Neural cell (in vitro differentiated cells): Measurements from ENCODE around the gene NAGK. TPM values are rescaled to one million over a fixed set of nuclear protein-coding genes. Genes with fewer than 3 reads are reported as not detected.
"Not testable (repeated sequence)": the region's sequence is repeated elsewhere in the genome, so short reads cannot be mapped to it uniquely, and the experiment has no call there.

Experiments
- H2AFZ ChIP-seq: fragments of 200-600, 300-800 bp; sonication (generic), shearing (Covaris generic); 2 replicates; pipeline ENCODE4 v1.6.0; 2014; ENCODE audit warnings: low read depth, mild to moderate bottlenecking, antibody characterized with exemption, low read length, moderate library complexity
- H3F3A ChIP-seq: fragments of 200-600 bp; shearing (Covaris generic); 2 replicates; pipeline ENCODE4 v1.6.1; 2016; ENCODE audit warnings: mild to moderate bottlenecking, moderate library complexity, mixed read lengths, antibody characterized with exemption, low read length; ENCODE audit not compliant: insufficient read depth, poor library complexity, severe bottlenecking
- H3K27ac ChIP-seq: fragments of 200-600, 300-800 bp; sonication (generic), shearing (Covaris generic); 2 replicates; pipeline ENCODE4 v1.5.1; 2014; ENCODE audit warnings: mild to moderate bottlenecking, low read length, moderate library complexity
- H3K27me3 ChIP-seq: fragments of 300-800, 200-600 bp; sonication (generic), shearing (Covaris generic); 2 replicates; pipeline ENCODE4 v1.6.0; 2014; ENCODE audit warnings: mild to moderate bottlenecking, low read depth, low read length, moderate library complexity; ENCODE audit not compliant: insufficient read depth
- H3K36me3 ChIP-seq: fragments of 300-800, 200-600 bp; sonication (generic), shearing (Covaris generic); 2 replicates; pipeline ENCODE4 v1.5.1; 2014; ENCODE audit warnings: mild to moderate bottlenecking, antibody characterized with exemption, low read length, moderate library complexity; ENCODE audit not compliant: insufficient read depth
- H3K4me2 ChIP-seq: fragments of 300-800, 200-600 bp; sonication (generic), shearing (Covaris generic); 2 replicates; pipeline ENCODE4 v1.6.0; 2014; ENCODE audit warnings: mild to moderate bottlenecking, low read length
- H3K4me3 ChIP-seq: fragments of 300-800, 200-600 bp; sonication (generic), shearing (Covaris generic); 2 replicates; pipeline ENCODE4 v1.5.1; 2014; ENCODE audit warnings: mild to moderate bottlenecking, low read length, moderate library complexity
- H3K79me2 ChIP-seq: fragments of 200-600 bp; shearing (Covaris generic); replicated peaks from 2 replicates; pipeline ENCODE4 v1.6.0; 2014; ENCODE audit warnings: mild to moderate bottlenecking, low read length, moderate library complexity; ENCODE audit not compliant: insufficient read depth
- H3K9ac ChIP-seq: fragments of 300-800, 200-600 bp; sonication (generic), shearing (Covaris generic); 2 replicates; pipeline ENCODE4 v1.6.1; 2016; ENCODE audit warnings: mild to moderate bottlenecking, low read length, mixed read lengths
- H3K9me2 ChIP-seq: fragments of 200-600 bp; shearing (Covaris generic); 2 replicates; pipeline ENCODE4 v1.6.1; 2016; ENCODE audit warnings: mild to moderate bottlenecking, low read length, mixed read lengths; ENCODE audit not compliant: insufficient read depth
- H3K9me3 ChIP-seq: fragments of 200-600, 300-800 bp; sonication (generic), shearing (Covaris generic); 2 replicates; pipeline ENCODE4 v1.6.1; 2016; ENCODE audit warnings: mild to moderate bottlenecking, mixed run types, low read length, moderate library complexity, mixed read lengths
- H4K20me1 ChIP-seq: fragments of 200-600 bp; shearing (Covaris generic); 2 replicates; pipeline ENCODE4 v1.6.1; 2016; ENCODE audit warnings: mild to moderate bottlenecking, mixed run types; ENCODE audit not compliant: insufficient read depth
- EP300 ChIP-seq: fragments of 450-650 bp; conservative IDR thresholded peaks from 2 replicates; pipeline ENCODE4 v1.6.1; 2014; ENCODE audit warnings: antibody characterized with exemption, mild to moderate bottlenecking, moderate library complexity; ENCODE audit not compliant: poor library complexity, severe bottlenecking
- EZH2 ChIP-seq: fragments of 200-600, 300-800 bp; shearing (Covaris generic), sonication (generic); IDR thresholded peaks from 2 replicates; pipeline ENCODE4 v1.6.1; 2014; ENCODE audit warnings: antibody characterized with exemption, low read length, borderline replicate concordance, mild to moderate bottlenecking; ENCODE audit not compliant: insufficient read depth, poor library complexity, severe bottlenecking
- MXI1 ChIP-seq: fragments of 450-650 bp; conservative IDR thresholded peaks from 2 replicates; pipeline ENCODE4 v1.6.1; 2014; ENCODE audit warnings: antibody characterized with exemption, mild to moderate bottlenecking; ENCODE audit not compliant: poor library complexity, severe bottlenecking
- POLR2AphosphoS5 ChIP-seq: IDR thresholded peaks from 2 replicates; pipeline ENCODE4 v1.6.1; 2012
- RAD21 ChIP-seq: fragments of 450-650 bp; conservative IDR thresholded peaks from 2 replicates; pipeline ENCODE4 v1.6.1; 2014; ENCODE audit warnings: antibody characterized with exemption, mild to moderate bottlenecking, moderate library complexity
- SMC3 ChIP-seq: fragments of 450-650 bp; conservative IDR thresholded peaks from 2 replicates; pipeline ENCODE4 v1.6.1; 2014; ENCODE audit warnings: antibody characterized with exemption, mild to moderate bottlenecking, moderate library complexity; ENCODE audit not compliant: poor library complexity
- TAF1 ChIP-seq: IDR thresholded peaks from 2 replicates; pipeline ENCODE4 v1.6.1; 2012; ENCODE audit warnings: low read depth
- polyA plus RNA-seq: library from polyadenylated mRNA; depleted of rRNA; stranded (reverse); fragments of >200 nt; gene quantifications from 2 replicates; pipeline ENCODE4 v1.2.3, GENCODE V29; 2014
- TF ChIP-seq, protein P1 (sequence below): fragments of 450-650 bp; IDR thresholded peaks from 2 replicates; pipeline ENCODE4 v1.5.1; 2014; ENCODE audit warnings: antibody characterized with exemption, mild to moderate bottlenecking, moderate library complexity; ENCODE audit not compliant: poor library complexity, severe bottlenecking
- TF ChIP-seq, protein P2 (sequence below): IDR thresholded peaks from 2 replicates; pipeline ENCODE4 v1.6.1; 2012; ENCODE audit warnings: borderline replicate concordance

NAGK gene
- polyA plus RNA-seq, 1 donor from 2014 or later = 123 TPM

DNA sequence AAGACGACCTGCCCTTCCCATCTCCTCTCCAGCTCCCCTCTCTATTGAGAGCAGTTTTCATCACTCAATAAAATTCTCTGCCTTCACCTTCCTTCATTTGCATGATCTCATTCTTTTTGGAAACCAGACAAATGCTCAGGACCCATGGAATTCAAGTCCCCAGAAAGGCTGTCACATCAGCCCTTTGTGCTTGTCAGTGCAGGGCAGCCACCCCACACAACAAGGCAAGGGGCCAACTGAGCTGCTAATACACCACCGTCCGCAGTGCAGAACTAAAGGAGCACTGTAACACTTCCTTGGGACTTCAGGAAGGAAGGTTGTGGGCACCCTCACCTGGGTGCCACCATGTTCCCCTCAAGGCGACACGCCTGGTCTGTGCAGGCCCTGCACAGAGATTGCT, 35.4 kb downstream of the NAGK start:
- no peaks in the 10 kb centered on the region for H4K20me1 ChIP-seq
- H3K36me3 ChIP-seq = no peaks in the 10 kb centered on the region
- no peak overlapping the region for H3K4me3 ChIP-seq
- no peaks in the 10 kb centered on the region for H3K79me2 ChIP-seq
- H3K9ac ChIP-seq = no peak overlapping the region
- H3K4me2 ChIP-seq = no peak overlapping the region
- no peaks in the 10 kb centered on the region for H3F3A ChIP-seq
- H3K9me2 ChIP-seq = no peaks in the 10 kb centered on the region
- no peaks in the 10 kb centered on the region for H3K27me3 ChIP-seq
- no peak for TF ChIP-seq SMC3
- TF ChIP-seq, protein P1, sequence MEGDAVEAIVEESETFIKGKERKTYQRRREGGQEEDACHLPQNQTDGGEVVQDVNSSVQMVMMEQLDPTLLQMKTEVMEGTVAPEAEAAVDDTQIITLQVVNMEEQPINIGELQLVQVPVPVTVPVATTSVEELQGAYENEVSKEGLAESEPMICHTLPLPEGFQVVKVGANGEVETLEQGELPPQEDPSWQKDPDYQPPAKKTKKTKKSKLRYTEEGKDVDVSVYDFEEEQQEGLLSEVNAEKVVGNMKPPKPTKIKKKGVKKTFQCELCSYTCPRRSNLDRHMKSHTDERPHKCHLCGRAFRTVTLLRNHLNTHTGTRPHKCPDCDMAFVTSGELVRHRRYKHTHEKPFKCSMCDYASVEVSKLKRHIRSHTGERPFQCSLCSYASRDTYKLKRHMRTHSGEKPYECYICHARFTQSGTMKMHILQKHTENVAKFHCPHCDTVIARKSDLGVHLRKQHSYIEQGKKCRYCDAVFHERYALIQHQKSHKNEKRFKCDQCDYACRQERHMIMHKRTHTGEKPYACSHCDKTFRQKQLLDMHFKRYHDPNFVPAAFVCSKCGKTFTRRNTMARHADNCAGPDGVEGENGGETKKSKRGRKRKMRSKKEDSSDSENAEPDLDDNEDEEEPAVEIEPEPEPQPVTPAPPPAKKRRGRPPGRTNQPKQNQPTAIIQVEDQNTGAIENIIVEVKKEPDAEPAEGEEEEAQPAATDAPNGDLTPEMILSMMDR = no peak
- TF ChIP-seq EZH2 = no peak
- no peak for TF ChIP-seq MXI1
- no peak for TF ChIP-seq EP300
- no peak for TF ChIP-seq POLR2AphosphoS5
- TF ChIP-seq RAD21 = no peak
- no peak for TF ChIP-seq TAF1
- TF ChIP-seq, protein P2, sequence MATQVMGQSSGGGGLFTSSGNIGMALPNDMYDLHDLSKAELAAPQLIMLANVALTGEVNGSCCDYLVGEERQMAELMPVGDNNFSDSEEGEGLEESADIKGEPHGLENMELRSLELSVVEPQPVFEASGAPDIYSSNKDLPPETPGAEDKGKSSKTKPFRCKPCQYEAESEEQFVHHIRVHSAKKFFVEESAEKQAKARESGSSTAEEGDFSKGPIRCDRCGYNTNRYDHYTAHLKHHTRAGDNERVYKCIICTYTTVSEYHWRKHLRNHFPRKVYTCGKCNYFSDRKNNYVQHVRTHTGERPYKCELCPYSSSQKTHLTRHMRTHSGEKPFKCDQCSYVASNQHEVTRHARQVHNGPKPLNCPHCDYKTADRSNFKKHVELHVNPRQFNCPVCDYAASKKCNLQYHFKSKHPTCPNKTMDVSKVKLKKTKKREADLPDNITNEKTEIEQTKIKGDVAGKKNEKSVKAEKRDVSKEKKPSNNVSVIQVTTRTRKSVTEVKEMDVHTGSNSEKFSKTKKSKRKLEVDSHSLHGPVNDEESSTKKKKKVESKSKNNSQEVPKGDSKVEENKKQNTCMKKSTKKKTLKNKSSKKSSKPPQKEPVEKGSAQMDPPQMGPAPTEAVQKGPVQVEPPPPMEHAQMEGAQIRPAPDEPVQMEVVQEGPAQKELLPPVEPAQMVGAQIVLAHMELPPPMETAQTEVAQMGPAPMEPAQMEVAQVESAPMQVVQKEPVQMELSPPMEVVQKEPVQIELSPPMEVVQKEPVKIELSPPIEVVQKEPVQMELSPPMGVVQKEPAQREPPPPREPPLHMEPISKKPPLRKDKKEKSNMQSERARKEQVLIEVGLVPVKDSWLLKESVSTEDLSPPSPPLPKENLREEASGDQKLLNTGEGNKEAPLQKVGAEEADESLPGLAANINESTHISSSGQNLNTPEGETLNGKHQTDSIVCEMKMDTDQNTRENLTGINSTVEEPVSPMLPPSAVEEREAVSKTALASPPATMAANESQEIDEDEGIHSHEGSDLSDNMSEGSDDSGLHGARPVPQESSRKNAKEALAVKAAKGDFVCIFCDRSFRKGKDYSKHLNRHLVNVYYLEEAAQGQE = no peak
- no peak overlapping the region for H2AFZ ChIP-seq
- H3K9me3 ChIP-seq = no peaks in the 10 kb centered on the region
- H3K27ac ChIP-seq = no peak overlapping the region

DNA sequence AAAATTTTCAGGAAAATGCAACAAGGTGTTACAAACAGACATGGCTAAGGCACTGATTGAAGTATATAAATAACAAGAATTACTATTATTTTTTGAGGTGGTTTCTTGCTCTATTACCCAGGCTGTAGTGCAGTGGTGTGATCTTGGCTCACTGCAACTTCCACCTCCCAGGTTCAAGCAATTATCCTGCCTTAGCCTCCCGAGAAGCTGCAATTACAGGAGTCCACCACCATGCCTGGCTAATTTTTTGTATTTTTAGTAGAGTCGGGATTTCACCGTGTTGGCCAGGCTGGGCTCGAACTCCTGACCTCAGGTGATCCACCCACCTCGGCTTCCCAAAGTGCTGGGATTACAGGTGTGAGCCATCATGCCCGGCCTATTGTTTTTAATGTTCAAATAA, 38.0 kb downstream of the NAGK start:
- H3F3A ChIP-seq, H3K27ac ChIP-seq, H3K4me2 ChIP-seq, H3K9ac ChIP-seq, H3K79me2 ChIP-seq, H3K9me2 ChIP-seq, H3K36me3 ChIP-seq, H3K27me3 ChIP-seq, H4K20me1 ChIP-seq, H3K9me3 ChIP-seq, H2AFZ ChIP-seq, H3K4me3 ChIP-seq: not testable (repeated sequence)

DNA sequence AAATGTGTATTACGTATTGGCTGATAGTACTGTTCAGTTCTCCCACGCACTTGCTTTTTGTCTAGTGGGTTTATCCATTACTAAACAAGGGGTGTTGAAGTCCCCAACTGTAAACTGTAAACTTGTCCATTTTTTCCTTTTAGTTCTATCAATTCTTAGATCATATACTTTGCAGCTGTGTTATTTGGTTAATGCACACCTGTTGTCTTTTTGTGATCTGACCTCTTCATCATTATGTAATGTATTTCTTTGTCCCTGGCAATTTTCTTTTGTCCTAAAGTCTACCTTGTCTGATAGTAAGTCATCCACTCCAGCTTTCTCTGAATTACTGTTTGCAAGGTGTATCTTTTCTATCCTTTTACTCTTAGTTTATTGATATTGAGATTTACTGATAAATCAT, 39.6 kb downstream of the NAGK start:
- no peaks in the 10 kb centered on the region for H4K20me1 ChIP-seq
- no peaks in the 10 kb centered on the region for H3K36me3 ChIP-seq
- no peaks in the 10 kb centered on the region for H3K9me2 ChIP-seq
- no peaks in the 10 kb centered on the region for H3K9me3 ChIP-seq
- no peaks in the 10 kb centered on the region for H3F3A ChIP-seq
- no peak for TF ChIP-seq RAD21
- no peak for TF ChIP-seq SMC3
- TF ChIP-seq MXI1 = no peak
- no peak for TF ChIP-seq TAF1
- no peak for TF ChIP-seq EP300
- TF ChIP-seq EZH2 = no peak
- no peak for TF ChIP-seq POLR2AphosphoS5
- TF ChIP-seq, protein P2 = no peak
- TF ChIP-seq, protein P1 = no peak
- no peak overlapping the region for H3K4me3 ChIP-seq
- no peak overlapping the region for H3K4me2 ChIP-seq
- H3K9ac ChIP-seq = no peak overlapping the region
- H3K27ac ChIP-seq = no peak overlapping the region
- H3K79me2 ChIP-seq = no peaks in the 10 kb centered on the region
- no peak overlapping the region for H2AFZ ChIP-seq
- no peaks in the 10 kb centered on the region for H3K27me3 ChIP-seq
